ENCODE data around the gene WWC2.

Gene WWC2

DNA sequence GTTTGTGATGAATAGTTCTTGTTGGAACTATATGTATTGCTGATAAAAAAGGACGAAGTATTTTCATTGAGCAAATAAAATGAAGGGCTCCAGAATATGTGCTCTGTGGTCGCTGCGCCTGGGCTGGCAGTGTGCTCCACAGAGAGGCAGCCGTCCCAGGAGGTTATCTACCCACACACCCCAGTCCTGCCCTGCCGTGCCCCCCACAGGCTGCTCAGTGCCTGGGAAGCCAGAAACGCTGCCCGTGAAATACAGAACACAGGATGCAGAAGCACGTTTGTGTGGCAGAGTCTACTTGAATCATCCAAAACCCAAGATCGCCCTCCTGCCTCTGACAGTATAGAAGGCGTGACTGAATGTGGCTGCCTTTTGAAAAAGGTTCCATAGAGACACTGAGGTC lies 219.6 kb downstream of the WWC2 start:
- Histone ChIP-seq H3K36me3 (ENCODE audit: control insufficient read depth in 1 of 2, insufficient read depth in 2 of 2, low read depth in 1 of 2, low read length in 2 of 2) (peaks cover 36 to 39% of the 10 kb centered on the region in 2 experiments), H3K4me3 (ENCODE audit: insufficient read depth in 1 of 2, low read depth in 1 of 2, low read length in 2 of 2) (no peak overlapping the region), H2BK120ac (ENCODE audit: low read depth, low read length) (no peak overlapping the region), H2BK12ac (ENCODE audit: low read length in 2 of 2) (no peak overlapping the region), H3K4me2 (ENCODE audit: low read length, poor library complexity, severe bottlenecking) (no peak overlapping the region), H3K14ac (ENCODE audit: low read length in 2 of 2) (no peak overlapping the region), H3K27ac (ENCODE audit: low read length, poor library complexity, severe bottlenecking) (no peak overlapping the region), H4K91ac (ENCODE audit: low read length) (no peak overlapping the region), H2AK5ac (ENCODE audit: low read length, severe bottlenecking) (no peak overlapping the region), H3K9me3 (ENCODE audit: control insufficient read depth, low read length) (no peaks in the 10 kb centered on the region), H3K79me1 (replicated peaks; ENCODE audit: low read length, poor library complexity, severe bottlenecking) (peaks cover 6% of the 10 kb centered on the region), H4K8ac (ENCODE audit: low read length) (no peak overlapping the region), H3K4ac (ENCODE audit: low read depth in 1 of 2, low read length in 2 of 2) (no peak overlapping the region), H2BK5ac (ENCODE audit: low read depth, low read length, poor library complexity, severe bottlenecking) (no peak overlapping the region), H2AFZ (ENCODE audit: low read depth, low read length) (no peak overlapping the region), H3K9ac (ENCODE audit: low read length) (no peak overlapping the region), H3K27me3 (ENCODE audit: control insufficient read depth in 1 of 2, insufficient read depth in 1 of 2, low read length in 2 of 2) (no peaks in the 10 kb centered on the region), H3K18ac (ENCODE audit: low read depth in 1 of 2, low read length in 2 of 2) (no peak overlapping the region), H2BK15ac (ENCODE audit: low read depth, poor library complexity, severe bottlenecking) (peak overlapping the region; percentile 38), H3K4me1 (ENCODE audit: control insufficient read depth, insufficient read depth, low read depth, low read length) (peaks cover 1% of the 10 kb centered on the region), H3K23ac (ENCODE audit: low read length in 2 of 2) (no peak overlapping the region)
- WGBS, result 98% methylated on average over 10 of the region's 10 CpGs
- DNase-seq, result no peak

DNA sequence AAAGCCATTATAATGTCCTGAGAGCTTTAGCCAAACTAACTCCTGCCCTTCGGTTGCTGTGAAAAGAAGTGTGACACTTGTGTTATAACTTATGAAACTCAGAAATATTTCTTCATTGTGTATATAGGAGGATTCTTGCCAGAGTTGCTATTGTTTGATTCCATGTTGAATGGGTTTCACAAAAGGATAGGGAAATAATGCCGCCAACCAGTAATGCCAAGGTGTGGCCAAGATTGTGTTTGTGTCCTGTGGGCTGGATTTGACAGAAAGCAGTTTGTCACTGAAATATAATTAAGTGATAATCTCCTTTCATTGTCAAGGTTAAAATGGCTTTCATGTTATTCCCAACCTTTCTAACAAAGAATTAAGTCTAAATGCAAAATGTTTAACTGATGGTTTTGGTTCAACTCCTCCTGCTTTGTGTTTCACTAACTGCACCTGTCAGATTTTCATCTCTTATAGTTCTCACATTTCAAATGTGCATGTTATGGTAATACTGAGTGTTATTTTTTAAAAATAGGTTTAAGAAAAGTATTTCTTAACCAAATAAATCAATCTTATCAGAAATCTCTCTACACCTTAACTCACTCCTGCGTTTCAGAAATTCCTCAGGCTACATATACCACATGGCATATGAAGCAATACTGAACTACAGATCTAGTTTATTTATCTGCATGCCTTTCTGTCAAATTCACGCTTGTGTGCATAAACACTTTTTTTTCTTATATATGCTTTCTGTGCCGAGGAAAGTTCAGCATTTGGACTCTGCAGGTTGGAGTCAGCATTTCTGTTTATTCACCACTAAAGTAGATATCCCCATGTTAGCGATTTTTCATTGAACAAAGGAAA lies 221.4 kb downstream of the WWC2 start, which contains the start of gene CLDN22:
TSS of gene CLDN22 (minus strand) at position 66 of the 849 bp plus-strand sequence. CDS start at position 8, 58 bp downstream.
- 93% methylated on average over 4 of the region's 6 CpGs for WGBS
- Histone ChIP-seq H3K36me3 (ENCODE audit: control insufficient read depth in 1 of 2, insufficient read depth in 2 of 2, low read depth in 1 of 2, low read length in 2 of 2) (peaks cover 19 to 28% of the 10 kb centered on the region in 2 experiments), H3K4me3 (ENCODE audit: insufficient read depth in 1 of 2, low read depth in 1 of 2, low read length in 2 of 2) (no peak within 1 kb of the TSS), H3K9me3 (ENCODE audit: control insufficient read depth, low read length) (no peaks in the 10 kb centered on the region), H3K27ac (ENCODE audit: low read length, poor library complexity, severe bottlenecking) (no peak within 1 kb of the TSS), H3K27me3 (ENCODE audit: control insufficient read depth in 1 of 2, insufficient read depth in 1 of 2, low read length in 2 of 2) (no peaks in the 10 kb centered on the region), H3K4me2 (ENCODE audit: low read length, poor library complexity, severe bottlenecking) (no peak within 1 kb of the TSS), H3K18ac (ENCODE audit: low read depth in 1 of 2, low read length in 2 of 2) (no peak within 1 kb of the TSS), H3K4ac (ENCODE audit: low read depth in 1 of 2, low read length in 2 of 2) (no peak within 1 kb of the TSS), H3K9ac (ENCODE audit: low read length) (no peak within 1 kb of the TSS), H2AK5ac (ENCODE audit: low read length, severe bottlenecking) (no peak within 1 kb of the TSS), H3K14ac (ENCODE audit: low read length in 2 of 2) (no peak within 1 kb of the TSS), H2BK5ac (ENCODE audit: low read depth, low read length, poor library complexity, severe bottlenecking) (no peak within 1 kb of the TSS), H2BK12ac (ENCODE audit: low read length in 2 of 2) (no peak within 1 kb of the TSS), H2BK15ac (ENCODE audit: low read depth, poor library complexity, severe bottlenecking) (no peak within 1 kb of the TSS), H3K79me1 (replicated peaks; ENCODE audit: low read length, poor library complexity, severe bottlenecking) (peaks cover 4% of the 10 kb centered on the region), H3K23ac (ENCODE audit: low read length in 2 of 2) (no peak within 1 kb of the TSS), H3K4me1 (ENCODE audit: control insufficient read depth, insufficient read depth, low read depth, low read length) (peaks cover 1% of the 10 kb centered on the region), H4K91ac (ENCODE audit: low read length) (no peak within 1 kb of the TSS), H2BK120ac (ENCODE audit: low read depth, low read length) (no peak within 1 kb of the TSS), H4K8ac (ENCODE audit: low read length) (no peak within 1 kb of the TSS), H2AFZ (ENCODE audit: low read depth, low read length) (no peak within 1 kb of the TSS)
- no peak for DNase-seq

DNA sequence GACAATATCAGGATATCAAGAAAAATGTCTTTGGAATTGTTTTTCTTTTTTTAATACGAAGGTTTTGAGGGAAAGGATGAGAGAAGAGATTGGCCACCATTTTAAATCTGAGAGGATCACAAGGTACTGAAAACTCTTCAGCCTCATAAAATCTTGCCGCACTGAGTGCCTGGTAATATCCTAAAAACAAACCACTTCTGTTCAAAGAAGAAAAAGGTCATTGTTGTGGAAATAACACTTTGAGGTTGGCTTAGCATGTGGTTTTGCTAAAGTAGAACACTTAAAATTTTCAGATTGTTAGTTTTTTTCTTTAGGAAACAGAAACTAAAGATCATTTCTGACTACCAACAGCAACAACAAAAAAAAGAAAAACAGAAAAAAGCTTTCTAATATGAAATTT lies 222.0 kb downstream of the WWC2 start:
- peaks cover 13 to 25% of the 10 kb centered on the region in 2 experiments for H3K36me3 ChIP-seq (ENCODE audit: control insufficient read depth in 1 of 2, insufficient read depth in 2 of 2, low read depth in 1 of 2, low read length in 2 of 2)
- H3K14ac ChIP-seq (ENCODE audit: low read length in 2 of 2), result no peak overlapping the region
- H3K23ac ChIP-seq (ENCODE audit: low read length in 2 of 2), result no peak overlapping the region
- DNase-seq, result no peak
- no peak overlapping the region for H3K4ac ChIP-seq (ENCODE audit: low read depth in 1 of 2, low read length in 2 of 2)
- peaks cover 2% of the 10 kb centered on the region for H3K79me1 ChIP-seq (replicated peaks; ENCODE audit: low read length, poor library complexity, severe bottlenecking)
- no peaks in the 10 kb centered on the region for H3K9me3 ChIP-seq (ENCODE audit: control insufficient read depth, low read length)
- no peak overlapping the region for H3K9ac ChIP-seq (ENCODE audit: low read length)
- no peak overlapping the region for H3K18ac ChIP-seq (ENCODE audit: low read depth in 1 of 2, low read length in 2 of 2)
- H3K27me3 ChIP-seq (ENCODE audit: control insufficient read depth in 1 of 2, insufficient read depth in 1 of 2, low read length in 2 of 2), result no peaks in the 10 kb centered on the region
- no peak overlapping the region for H3K4me2 ChIP-seq (ENCODE audit: low read length, poor library complexity, severe bottlenecking)
- H3K4me3 ChIP-seq (ENCODE audit: insufficient read depth in 1 of 2, low read depth in 1 of 2, low read length in 2 of 2), result no peak overlapping the region
- 100% methylated on average over 1 of the region's 2 CpGs for WGBS
- no peak overlapping the region for H4K8ac ChIP-seq (ENCODE audit: low read length)
- no peak overlapping the region for H2BK5ac ChIP-seq (ENCODE audit: low read depth, low read length, poor library complexity, severe bottlenecking)
- no peak overlapping the region for H2BK15ac ChIP-seq (ENCODE audit: low read depth, poor library complexity, severe bottlenecking)
- peaks cover 1% of the 10 kb centered on the region for H3K4me1 ChIP-seq (ENCODE audit: control insufficient read depth, insufficient read depth, low read depth, low read length)
- no peak overlapping the region for H2BK12ac ChIP-seq (ENCODE audit: low read length in 2 of 2)
- no peak overlapping the region for H4K91ac ChIP-seq (ENCODE audit: low read length)
- H2AFZ ChIP-seq (ENCODE audit: low read depth, low read length), result no peak overlapping the region
- H2AK5ac ChIP-seq (ENCODE audit: low read length, severe bottlenecking), result no peak overlapping the region
- no peak overlapping the region for H3K27ac ChIP-seq (ENCODE audit: low read length, poor library complexity, severe bottlenecking)
- no peak overlapping the region for H2BK120ac ChIP-seq (ENCODE audit: low read depth, low read length)

DNA sequence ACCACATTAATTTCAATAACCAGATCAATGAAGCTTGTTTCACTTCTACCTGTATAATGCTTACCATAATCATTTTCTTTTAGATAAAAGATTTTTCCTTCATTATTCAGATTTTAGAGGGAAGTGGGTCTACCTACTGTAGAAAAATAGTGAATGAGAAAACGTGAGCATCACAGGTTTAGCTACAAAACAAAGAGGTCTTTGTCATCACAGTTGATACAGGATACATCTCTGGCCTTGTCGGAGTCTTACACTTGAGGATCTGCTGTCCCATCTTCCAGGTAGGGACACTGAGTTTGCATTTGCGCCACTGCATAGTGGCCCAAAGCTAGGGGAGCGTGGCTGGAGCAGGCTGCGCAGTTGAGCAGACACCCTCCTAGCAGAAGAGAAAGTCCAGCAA lies 222.5 kb downstream of the WWC2 start:
- Histone ChIP-seq H4K8ac (ENCODE audit: low read length) (no peak overlapping the region), H3K27ac (ENCODE audit: low read length, poor library complexity, severe bottlenecking) (no peak overlapping the region), H3K14ac (ENCODE audit: low read length in 2 of 2) (no peak overlapping the region), H3K79me1 (replicated peaks; ENCODE audit: low read length, poor library complexity, severe bottlenecking) (peaks cover 2% of the 10 kb centered on the region), H3K18ac (ENCODE audit: low read depth in 1 of 2, low read length in 2 of 2) (no peak overlapping the region), H3K27me3 (ENCODE audit: control insufficient read depth in 1 of 2, insufficient read depth in 1 of 2, low read length in 2 of 2) (no peaks in the 10 kb centered on the region), H4K91ac (ENCODE audit: low read length) (no peak overlapping the region), H3K9me3 (ENCODE audit: control insufficient read depth, low read length) (no peaks in the 10 kb centered on the region), H2BK15ac (ENCODE audit: low read depth, poor library complexity, severe bottlenecking) (no peak overlapping the region), H3K9ac (ENCODE audit: low read length) (no peak overlapping the region), H3K4me3 (ENCODE audit: insufficient read depth in 1 of 2, low read depth in 1 of 2, low read length in 2 of 2) (no peak overlapping the region), H3K4ac (ENCODE audit: low read depth in 1 of 2, low read length in 2 of 2) (no peak overlapping the region), H3K4me1 (ENCODE audit: control insufficient read depth, insufficient read depth, low read depth, low read length) (peaks cover 1% of the 10 kb centered on the region), H2BK5ac (ENCODE audit: low read depth, low read length, poor library complexity, severe bottlenecking) (no peak overlapping the region), H3K36me3 (ENCODE audit: control insufficient read depth in 1 of 2, insufficient read depth in 2 of 2, low read depth in 1 of 2, low read length in 2 of 2) (peaks cover 13 to 24% of the 10 kb centered on the region in 2 experiments), H2BK12ac (ENCODE audit: low read length in 2 of 2) (no peak overlapping the region), H3K4me2 (ENCODE audit: low read length, poor library complexity, severe bottlenecking) (no peak overlapping the region), H2AFZ (ENCODE audit: low read depth, low read length) (no peak overlapping the region), H3K23ac (ENCODE audit: low read length in 2 of 2) (no peak overlapping the region), H2BK120ac (ENCODE audit: low read depth, low read length) (no peak overlapping the region), H2AK5ac (ENCODE audit: low read length, severe bottlenecking) (no peak overlapping the region)
- WGBS, result 99% methylated on average over 5 of the region's 5 CpGs
- DNase-seq, result no peak

Measured in mesenchymal stem cell (in vitro differentiated cells and primary cell).